Activated CD4-positive, alpha-beta T cell treated with anti-CD3 and anti-CD28 coated beads for 48 hours (primary cell): ENCODE measurements around the gene CLSTN1.

ENCODE experiments used
- DNase-seq: peaks from one replicate; pipeline ENCODE4 v3.0.0-alpha.2; 2020

Gene CLSTN1

GRCh38 chr1:9850442-9851162 lies 26.8 kb upstream of the CLSTN1 start:
- DNase-seq, result no peak

- no peak for DNase-seq
Observed at GRCh38 chr1:9849691-9850441, 26.1 kb upstream of the CLSTN1 start.

GRCh38 chr1:9848022-9848421 lies 24.3 kb upstream of the CLSTN1 start:
- DNase-seq, result no peak

- no peak for DNase-seq
Observed at GRCh38 chr1:9847269-9847668, 23.5 kb upstream of the CLSTN1 start.

GRCh38 chr1:9846611-9847171 lies 22.9 kb upstream of the CLSTN1 start:
- DNase-seq, result no peak

- no peak for DNase-seq
Observed at GRCh38 chr1:9845914-9846313, 22.1 kb upstream of the CLSTN1 start.

- no peak for DNase-seq
Observed at GRCh38 chr1:9844756-9845155, 21.0 kb upstream of the CLSTN1 start.

- DNase-seq, result no peak
Observed at GRCh38 chr1:9844106-9844505, 20.3 kb upstream of the CLSTN1 start.

- no peak for DNase-seq
Observed at GRCh38 chr1:9843576-9843945, 19.8 kb upstream of the CLSTN1 start.

- DNase-seq, result no peak
Observed at GRCh38 chr1:9842781-9843575, 19.2 kb upstream of the CLSTN1 start.

GRCh38 chr1:9842073-9842711 lies 18.4 kb upstream of the CLSTN1 start:
- DNase-seq, result no peak

GRCh38 chr1:9841460-9841859 lies 17.7 kb upstream of the CLSTN1 start:
- no peak for DNase-seq

GRCh38 chr1:9840176-9840575 lies 16.4 kb upstream of the CLSTN1 start:
- no peak for DNase-seq

- DNase-seq, result no peak
Observed at GRCh38 chr1:9838946-9839345, 15.2 kb upstream of the CLSTN1 start.

GRCh38 chr1:9836632-9836960 lies 12.8 kb upstream of the CLSTN1 start:
- DNase-seq, result no peak

GRCh38 chr1:9835758-9836631 lies 12.2 kb upstream of the CLSTN1 start:
- no peak for DNase-seq

GRCh38 chr1:9835404-9835757 lies 11.6 kb upstream of the CLSTN1 start:
- DNase-seq, result no peak

- DNase-seq, result no peak
Observed at GRCh38 chr1:9833632-9834031, 9.9 kb upstream of the CLSTN1 start.

- DNase-seq, result peak; percentile 28
Observed at GRCh38 chr1:9827558-9828185, 3.9 kb upstream of the CLSTN1 start.

- DNase-seq, result no peak
Observed at GRCh38 chr1:9826616-9827015, 2.9 kb upstream of the CLSTN1 start.

GRCh38 chr1:9826087-9826486 lies 2.3 kb upstream of the CLSTN1 start:
- no peak for DNase-seq
